A549 (cell line): Measurements from ENCODE around the gene KLRC4.

Experiments
- CBX2 ChIP-seq: fragments of 200-600 bp; sonication (generic); IDR thresholded peaks from 2 replicates; pipeline ENCODE4 v1.6.1; 2016; ENCODE audit warnings: low read depth, mild to moderate bottlenecking, borderline replicate concordance
- CEBPB ChIP-seq, 2 experiments: fragments of >200 bp in 1 of 2; sonication (Bioruptor Twin) in 1 of 2; formaldehyde crosslinking in 1 of 2; IDR thresholded peaks; 2 replicates each; pipeline ENCODE4 v1.6.1; 2012 to 2016
- CHD2 ChIP-seq: fragments of 150-350 bp; IDR thresholded peaks from 2 replicates; pipeline ENCODE4 v1.6.1; 2014; ENCODE audit warnings: low read length; ENCODE audit not compliant: partially characterized antibody
- E2F6 ChIP-seq: IDR thresholded peaks from 2 replicates; pipeline ENCODE4 v1.6.1; 2012; ENCODE audit warnings: low read depth, borderline replicate concordance
- FOSB ChIP-seq: fragments of 250-450 bp; sonication (Bioruptor Pico); IDR thresholded peaks from 2 replicates; pipeline ENCODE4 v1.5.0; 2020; ENCODE audit warnings: mild to moderate bottlenecking, moderate library complexity
- FOSL2 ChIP-seq, 2 experiments: fragments of 450-650 bp in 1 of 2; fragments of >200 bp in 1 of 2; sonication (Bioruptor Twin) in 1 of 2; formaldehyde crosslinking; IDR thresholded peaks; 2 replicates each; pipeline versions ENCODE4 v1.5.0 to v1.6.1; 2016 to 2020; ENCODE audit warnings: mild to moderate bottlenecking in 1 of 2, moderate library complexity in 1 of 2
- GATA3 ChIP-seq: IDR thresholded peaks from 2 replicates; pipeline ENCODE4 v1.6.1; 2012; ENCODE audit warnings: borderline replicate concordance
- HOXA7 ChIP-seq: fragments of 250-450 bp; sonication (Bioruptor Pico); IDR thresholded peaks from 2 replicates; pipeline ENCODE4 v1.5.0; 2020; ENCODE audit warnings: mild to moderate bottlenecking, moderate library complexity
- RAD21 ChIP-seq, 2 experiments: fragments of >200 bp in 1 of 2; sonication (Bioruptor Twin) in 1 of 2; formaldehyde crosslinking in 1 of 2; IDR thresholded peaks in 1 of 2; conservative IDR thresholded peaks in 1 of 2; 2 replicates in 1 of 2; 3 replicates in 1 of 2; pipeline ENCODE4 v1.6.1; 2012 to 2018; ENCODE audit warnings: inconsistent platforms in 1 of 2
- RNF2 ChIP-seq: fragments of 200-600 bp; sonication (generic); IDR thresholded peaks from 2 replicates; pipeline ENCODE4 v1.6.1; 2016; ENCODE audit warnings: low read depth, mild to moderate bottlenecking, antibody characterized with exemption, moderate library complexity, borderline replicate concordance
- TF ChIP-seq, protein P1 (sequence below): fragments of >200 bp; sonication (Bioruptor Twin); formaldehyde crosslinking; IDR thresholded peaks from 3 replicates; pipeline ENCODE4 v1.5.1; 2016

GRCh38 chr12:10456856-10457255, 47.3 kb upstream of the KLRC4 start:
- no peak for TF ChIP-seq CBX2
- no peak for TF ChIP-seq GATA3
- TF ChIP-seq CEBPB (IDR thresholded peaks at IDR 0.05), result no peak
- TF ChIP-seq, protein P1, sequence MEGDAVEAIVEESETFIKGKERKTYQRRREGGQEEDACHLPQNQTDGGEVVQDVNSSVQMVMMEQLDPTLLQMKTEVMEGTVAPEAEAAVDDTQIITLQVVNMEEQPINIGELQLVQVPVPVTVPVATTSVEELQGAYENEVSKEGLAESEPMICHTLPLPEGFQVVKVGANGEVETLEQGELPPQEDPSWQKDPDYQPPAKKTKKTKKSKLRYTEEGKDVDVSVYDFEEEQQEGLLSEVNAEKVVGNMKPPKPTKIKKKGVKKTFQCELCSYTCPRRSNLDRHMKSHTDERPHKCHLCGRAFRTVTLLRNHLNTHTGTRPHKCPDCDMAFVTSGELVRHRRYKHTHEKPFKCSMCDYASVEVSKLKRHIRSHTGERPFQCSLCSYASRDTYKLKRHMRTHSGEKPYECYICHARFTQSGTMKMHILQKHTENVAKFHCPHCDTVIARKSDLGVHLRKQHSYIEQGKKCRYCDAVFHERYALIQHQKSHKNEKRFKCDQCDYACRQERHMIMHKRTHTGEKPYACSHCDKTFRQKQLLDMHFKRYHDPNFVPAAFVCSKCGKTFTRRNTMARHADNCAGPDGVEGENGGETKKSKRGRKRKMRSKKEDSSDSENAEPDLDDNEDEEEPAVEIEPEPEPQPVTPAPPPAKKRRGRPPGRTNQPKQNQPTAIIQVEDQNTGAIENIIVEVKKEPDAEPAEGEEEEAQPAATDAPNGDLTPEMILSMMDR, result no peak
- no peak for TF ChIP-seq FOSL2 (IDR thresholded peaks at IDR 0.05)
- no peak for TF ChIP-seq FOSL2 (CRISPR knock-in tag; IDR thresholded peaks at IDR 0.05)
- TF ChIP-seq RNF2, result no peak
- no peak for TF ChIP-seq CHD2
- TF ChIP-seq FOSB, result no peak
- no peak for TF ChIP-seq RAD21 (conservative IDR thresholded peaks at IDR 0.05 in 1 of 2, IDR thresholded peaks at IDR 0.05 in 1 of 2)
- TF ChIP-seq E2F6, result no peak
- TF ChIP-seq HOXA7 (CRISPR knock-in tag), result no peak
